ENCODE results near the gene SNRPD2.
A peak's percentile ranks its signal among the peaks of the same experiment; 100 is the strongest.

SNRPD2 gene

DNA sequence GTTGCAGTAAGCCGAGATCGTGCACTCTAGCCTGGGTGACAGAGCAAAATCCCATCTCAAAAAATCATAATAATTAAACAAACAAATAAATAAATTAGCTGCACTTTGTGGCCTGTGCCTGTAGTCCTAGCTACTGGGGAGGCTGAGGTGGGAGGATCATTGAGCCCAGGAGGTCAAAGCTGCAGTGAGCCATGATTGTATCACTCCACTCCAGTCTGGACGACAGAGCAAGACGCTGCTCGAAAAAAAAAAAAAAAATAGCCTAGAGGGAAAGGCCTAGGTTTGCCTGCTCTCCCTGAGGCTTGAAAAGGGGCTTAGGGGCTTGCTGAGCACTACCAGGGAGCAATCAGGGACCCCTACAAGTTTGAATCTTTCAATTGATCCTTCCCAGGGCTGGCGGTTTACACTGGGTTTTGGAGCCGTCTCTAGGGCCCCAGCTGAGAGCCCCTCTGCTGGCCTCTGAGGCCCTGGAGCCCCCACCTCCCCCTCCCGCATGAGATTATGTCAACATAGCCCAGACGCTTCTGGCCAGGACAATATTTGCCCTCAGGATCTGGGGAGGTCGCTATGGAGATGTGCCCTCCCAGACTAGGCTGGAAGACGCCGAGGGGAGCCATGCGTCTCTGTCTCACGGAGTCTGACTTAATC lies 34.1 kb downstream of the SNRPD2 start:
- Histone ChIP-seq H3K27ac (ENCODE audit: poor library complexity, severe bottlenecking) (no peak overlapping the region), H3K27me3 (ENCODE audit: insufficient read depth, poor library complexity, severe bottlenecking) (no peaks in the 10 kb centered on the region), H3K4me1 (ENCODE audit: insufficient read depth, poor library complexity, severe bottlenecking) (no peaks in the 10 kb centered on the region), H3K36me3 (ENCODE audit: low read depth) (no peaks in the 10 kb centered on the region), H3K9me3 (ENCODE audit: severe bottlenecking) (no peaks in the 10 kb centered on the region), H3K4me3 (ENCODE audit: severe bottlenecking) (no peak overlapping the region)
- TF ChIP-seq, protein P1, sequence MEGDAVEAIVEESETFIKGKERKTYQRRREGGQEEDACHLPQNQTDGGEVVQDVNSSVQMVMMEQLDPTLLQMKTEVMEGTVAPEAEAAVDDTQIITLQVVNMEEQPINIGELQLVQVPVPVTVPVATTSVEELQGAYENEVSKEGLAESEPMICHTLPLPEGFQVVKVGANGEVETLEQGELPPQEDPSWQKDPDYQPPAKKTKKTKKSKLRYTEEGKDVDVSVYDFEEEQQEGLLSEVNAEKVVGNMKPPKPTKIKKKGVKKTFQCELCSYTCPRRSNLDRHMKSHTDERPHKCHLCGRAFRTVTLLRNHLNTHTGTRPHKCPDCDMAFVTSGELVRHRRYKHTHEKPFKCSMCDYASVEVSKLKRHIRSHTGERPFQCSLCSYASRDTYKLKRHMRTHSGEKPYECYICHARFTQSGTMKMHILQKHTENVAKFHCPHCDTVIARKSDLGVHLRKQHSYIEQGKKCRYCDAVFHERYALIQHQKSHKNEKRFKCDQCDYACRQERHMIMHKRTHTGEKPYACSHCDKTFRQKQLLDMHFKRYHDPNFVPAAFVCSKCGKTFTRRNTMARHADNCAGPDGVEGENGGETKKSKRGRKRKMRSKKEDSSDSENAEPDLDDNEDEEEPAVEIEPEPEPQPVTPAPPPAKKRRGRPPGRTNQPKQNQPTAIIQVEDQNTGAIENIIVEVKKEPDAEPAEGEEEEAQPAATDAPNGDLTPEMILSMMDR (IDR thresholded peaks at IDR 0.05; ENCODE audit: poor library complexity, severe bottlenecking) = no peak
- DNase-seq (ENCODE audit: low spot score) (no peak), ATAC-seq (ENCODE audit: low read depth) (no peak)

GRCh38 chr19:45655073-45655472 lies 36.7 kb downstream of the SNRPD2 start:
- ATAC-seq (ENCODE audit: low read depth) = no peak
- no peak overlapping the region for H3K27ac ChIP-seq (ENCODE audit: poor library complexity, severe bottlenecking)
- no peak overlapping the region for H3K4me3 ChIP-seq (ENCODE audit: severe bottlenecking)
- TF ChIP-seq, protein P1 (IDR thresholded peaks at IDR 0.05; ENCODE audit: poor library complexity, severe bottlenecking) = no peak
- no peaks in the 10 kb centered on the region for H3K9me3 ChIP-seq (ENCODE audit: severe bottlenecking)
- no peak for DNase-seq (ENCODE audit: low spot score)
- H3K4me1 ChIP-seq (ENCODE audit: insufficient read depth, poor library complexity, severe bottlenecking) = no peaks in the 10 kb centered on the region
- H3K36me3 ChIP-seq (ENCODE audit: low read depth) = no peaks in the 10 kb centered on the region
- no peaks in the 10 kb centered on the region for H3K27me3 ChIP-seq (ENCODE audit: insufficient read depth, poor library complexity, severe bottlenecking)

DNA sequence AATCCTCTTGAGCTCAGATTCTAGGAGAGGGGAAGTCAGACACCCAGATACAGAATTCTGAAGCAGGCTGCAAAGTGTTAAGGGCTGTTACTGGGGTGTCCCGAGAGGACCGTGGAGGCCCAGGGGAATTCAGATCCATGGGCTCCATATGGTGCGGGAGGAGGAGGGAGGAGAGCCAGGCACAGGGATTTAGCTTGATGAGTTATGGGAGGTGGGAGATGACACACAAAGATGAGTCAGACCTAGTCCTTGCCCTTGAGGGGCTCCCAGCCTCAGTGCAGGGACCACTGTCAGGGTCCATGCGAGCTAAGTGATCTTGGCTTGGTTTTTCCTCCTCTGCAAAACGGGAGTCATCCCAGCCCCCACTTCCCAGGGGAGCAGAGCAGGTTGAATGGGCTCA lies 38.1 kb downstream of the SNRPD2 start:
- TF ChIP-seq, protein P1 (IDR thresholded peaks at IDR 0.05; ENCODE audit: poor library complexity, severe bottlenecking) = no peak
- H3K4me1 ChIP-seq (ENCODE audit: insufficient read depth, poor library complexity, severe bottlenecking) = no peaks in the 10 kb centered on the region
- no peak overlapping the region for H3K27ac ChIP-seq (ENCODE audit: poor library complexity, severe bottlenecking)
- no peak overlapping the region for H3K4me3 ChIP-seq (ENCODE audit: severe bottlenecking)
- no peaks in the 10 kb centered on the region for H3K27me3 ChIP-seq (ENCODE audit: insufficient read depth, poor library complexity, severe bottlenecking)
- H3K9me3 ChIP-seq (ENCODE audit: severe bottlenecking) = no peaks in the 10 kb centered on the region
- ATAC-seq (ENCODE audit: low read depth) = no peak
- H3K36me3 ChIP-seq (ENCODE audit: low read depth) = no peaks in the 10 kb centered on the region
- DNase-seq (ENCODE audit: low spot score) = no peak

GRCh38 chr19:45650722-45651121 lies 41.0 kb downstream of the SNRPD2 start:
- Histone ChIP-seq H3K27ac (ENCODE audit: poor library complexity, severe bottlenecking) (no peak overlapping the region), H3K9me3 (ENCODE audit: severe bottlenecking) (no peaks in the 10 kb centered on the region), H3K27me3 (ENCODE audit: insufficient read depth, poor library complexity, severe bottlenecking) (no peaks in the 10 kb centered on the region), H3K4me1 (ENCODE audit: insufficient read depth, poor library complexity, severe bottlenecking) (peaks cover 6% of the 10 kb centered on the region), H3K36me3 (ENCODE audit: low read depth) (no peaks in the 10 kb centered on the region), H3K4me3 (ENCODE audit: severe bottlenecking) (no peak overlapping the region)
- DNase-seq (ENCODE audit: low spot score) (no peak), ATAC-seq (ENCODE audit: low read depth) (no peak)
- TF ChIP-seq, protein P1 (IDR thresholded peaks at IDR 0.05; ENCODE audit: poor library complexity, severe bottlenecking) = no peak

GRCh38 chr19:45646345-45646698 lies 45.4 kb downstream of the SNRPD2 start:
- Histone ChIP-seq H3K36me3 (ENCODE audit: low read depth) (no peaks in the 10 kb centered on the region), H3K9me3 (ENCODE audit: severe bottlenecking) (no peaks in the 10 kb centered on the region), H3K27ac (ENCODE audit: poor library complexity, severe bottlenecking) (no peak overlapping the region), H3K4me3 (ENCODE audit: severe bottlenecking) (peak overlapping the region; percentile 27), H3K27me3 (ENCODE audit: insufficient read depth, poor library complexity, severe bottlenecking) (no peaks in the 10 kb centered on the region), H3K4me1 (ENCODE audit: insufficient read depth, poor library complexity, severe bottlenecking) (peaks cover 13% of the 10 kb centered on the region)
- no peak for ATAC-seq (ENCODE audit: low read depth)
- TF ChIP-seq, protein P1 (IDR thresholded peaks at IDR 0.05; ENCODE audit: poor library complexity, severe bottlenecking) = no peak
- no peak for DNase-seq (ENCODE audit: low spot score)

All from RWPE2 (cell line).